GM10248 (cell line): ENCODE results near the gene TMEM47.

Experiments used
- CTCF ChIA-PET: fragments of 300-600 bp; sonication (Branson Sonifier 250); formaldehyde crosslinking; extraction: SDS; loops from one replicate; lab custom pipeline; 2021; ENCODE audit warnings: antibody characterized with exemption; lab: Yijun Ruan, JAX
- POLR2A ChIA-PET: fragments of 350-650 bp; sonication (Branson Sonifier 250); formaldehyde crosslinking; extraction: SDS; loops from one replicate; lab custom pipeline; 2020; ENCODE audit warnings: antibody characterized with exemption; lab: Yijun Ruan, JAX
- DNase-seq: peaks from one replicate; pipeline ENCODE4 v3.0.0; 2012; ENCODE audit errors: extremely low spot score
- TF ChIP-seq, protein P1 (sequence below): IDR thresholded peaks from 2 replicates; pipeline ENCODE4 v1.5.1; 2012; ENCODE audit warnings: mild to moderate bottlenecking, low read depth; ENCODE audit errors: extremely low read depth, missing control alignments, control extremely low read depth

Gene TMEM47

DNA sequence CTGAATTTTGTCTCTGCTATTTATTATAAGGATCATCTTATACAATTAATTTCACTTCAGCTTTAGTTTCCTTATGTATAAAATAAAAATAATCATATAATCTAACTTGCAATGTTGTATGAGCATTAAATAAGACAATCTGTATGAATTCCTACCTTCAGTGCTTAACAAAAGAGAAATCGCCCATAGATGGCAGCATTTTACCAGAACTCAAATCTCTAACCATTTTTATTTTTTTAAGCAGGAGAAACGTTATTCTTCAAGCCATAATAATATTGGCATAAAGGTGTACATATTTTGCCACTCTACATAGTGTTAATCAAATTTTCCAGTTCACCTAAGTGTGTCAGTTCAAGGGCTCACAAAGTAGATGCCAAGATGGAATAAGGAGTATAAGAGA lies 78.8 kb downstream of the TMEM47 start:
- CTCF ChIA-PET, result no interaction called here
- TF ChIP-seq, protein P1, sequence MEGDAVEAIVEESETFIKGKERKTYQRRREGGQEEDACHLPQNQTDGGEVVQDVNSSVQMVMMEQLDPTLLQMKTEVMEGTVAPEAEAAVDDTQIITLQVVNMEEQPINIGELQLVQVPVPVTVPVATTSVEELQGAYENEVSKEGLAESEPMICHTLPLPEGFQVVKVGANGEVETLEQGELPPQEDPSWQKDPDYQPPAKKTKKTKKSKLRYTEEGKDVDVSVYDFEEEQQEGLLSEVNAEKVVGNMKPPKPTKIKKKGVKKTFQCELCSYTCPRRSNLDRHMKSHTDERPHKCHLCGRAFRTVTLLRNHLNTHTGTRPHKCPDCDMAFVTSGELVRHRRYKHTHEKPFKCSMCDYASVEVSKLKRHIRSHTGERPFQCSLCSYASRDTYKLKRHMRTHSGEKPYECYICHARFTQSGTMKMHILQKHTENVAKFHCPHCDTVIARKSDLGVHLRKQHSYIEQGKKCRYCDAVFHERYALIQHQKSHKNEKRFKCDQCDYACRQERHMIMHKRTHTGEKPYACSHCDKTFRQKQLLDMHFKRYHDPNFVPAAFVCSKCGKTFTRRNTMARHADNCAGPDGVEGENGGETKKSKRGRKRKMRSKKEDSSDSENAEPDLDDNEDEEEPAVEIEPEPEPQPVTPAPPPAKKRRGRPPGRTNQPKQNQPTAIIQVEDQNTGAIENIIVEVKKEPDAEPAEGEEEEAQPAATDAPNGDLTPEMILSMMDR, result no peak
- DNase-seq, result no peak
- POLR2A ChIA-PET, result no interaction called here
